ENCODE measurements around the gene TMCO6.
A peak's percentile ranks its signal among the peaks of the same experiment; 100 is the strongest.
"Not testable (repeated sequence)": the region's sequence is repeated elsewhere in the genome, so short reads cannot be mapped to it uniquely, and the experiment has no call there.

Gene TMCO6

DNA sequence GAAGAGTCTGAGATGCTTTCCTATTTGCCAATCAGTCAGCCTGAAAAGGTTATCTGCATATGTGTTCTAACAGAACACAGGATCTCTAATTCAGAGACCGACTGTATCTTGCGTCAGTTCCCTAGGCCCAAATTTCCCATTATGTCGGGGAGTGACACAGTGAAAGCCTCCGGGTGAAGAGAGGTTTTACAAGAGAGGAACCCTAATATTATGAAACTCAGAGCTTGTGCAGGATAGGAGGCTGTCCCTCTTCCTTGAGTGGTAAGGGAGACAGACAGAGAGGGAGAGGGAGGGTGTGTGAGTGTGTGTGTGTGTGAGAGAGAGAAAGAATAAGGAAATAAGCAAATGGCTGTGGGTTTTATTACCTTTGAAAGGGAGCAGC lies 8.2 kb upstream of the TMCO6 start:
- no peak for DNase-seq

DNA sequence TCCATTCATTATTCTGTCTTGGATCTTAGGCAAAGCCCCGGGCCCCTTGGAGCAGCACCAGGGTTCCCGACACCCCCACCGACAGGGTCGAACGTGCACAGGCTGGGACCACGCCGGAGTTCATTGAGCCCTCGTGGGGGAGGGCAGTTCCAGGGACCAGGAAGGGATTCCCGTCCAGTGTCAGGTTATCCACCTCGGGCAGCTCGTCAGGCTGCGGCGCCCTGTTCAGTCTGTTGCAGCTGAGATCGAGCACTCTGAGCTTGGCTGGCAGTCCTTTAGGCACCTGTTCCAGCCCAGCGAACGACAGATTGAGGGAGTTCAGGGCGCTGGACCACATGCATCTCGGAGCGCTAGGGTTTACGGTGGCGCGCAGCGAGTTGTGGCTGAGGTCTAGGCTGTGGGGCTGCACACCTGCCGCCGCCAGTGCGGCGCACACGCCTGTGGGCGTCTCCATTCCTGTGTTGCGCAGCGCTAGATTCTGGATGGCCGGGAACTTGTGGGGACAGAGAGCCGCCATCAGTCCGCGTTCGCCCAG lies 7.4 kb upstream of the TMCO6 start:
- DNase-seq = no peak

DNA sequence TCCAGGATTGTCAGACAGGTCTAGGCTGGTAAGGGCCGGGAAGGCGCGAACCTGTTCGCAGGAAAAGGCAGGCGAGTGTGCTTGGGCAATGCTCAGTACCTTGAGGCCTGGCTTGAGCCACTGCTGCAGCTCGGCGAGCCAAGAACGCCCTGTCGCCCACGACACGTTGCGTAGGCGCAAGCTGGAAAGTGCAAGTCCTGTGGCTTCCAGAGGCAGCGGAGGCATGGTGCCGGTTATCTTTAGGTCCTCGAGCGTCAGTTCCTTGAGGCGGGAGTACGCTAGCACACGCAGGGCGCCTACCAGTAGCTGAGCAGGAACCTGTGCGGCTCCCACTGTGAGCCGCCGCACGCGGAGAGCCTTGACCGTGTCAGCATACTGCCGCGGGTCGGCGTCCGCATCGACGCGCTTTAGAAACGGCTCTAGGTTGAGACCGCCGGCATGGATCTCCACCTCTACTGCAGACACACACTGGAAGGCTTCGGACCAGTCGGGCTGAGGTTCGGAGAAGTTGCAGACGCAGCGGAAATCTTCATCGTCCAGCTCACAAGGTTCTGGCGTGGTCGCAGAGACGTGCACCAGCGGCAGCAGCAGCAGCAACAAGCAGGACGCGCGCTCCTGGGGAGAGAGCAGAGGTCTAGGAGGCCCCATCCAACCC lies 6.8 kb upstream of the TMCO6 start:
- peak; percentile 61 for DNase-seq

DNA sequence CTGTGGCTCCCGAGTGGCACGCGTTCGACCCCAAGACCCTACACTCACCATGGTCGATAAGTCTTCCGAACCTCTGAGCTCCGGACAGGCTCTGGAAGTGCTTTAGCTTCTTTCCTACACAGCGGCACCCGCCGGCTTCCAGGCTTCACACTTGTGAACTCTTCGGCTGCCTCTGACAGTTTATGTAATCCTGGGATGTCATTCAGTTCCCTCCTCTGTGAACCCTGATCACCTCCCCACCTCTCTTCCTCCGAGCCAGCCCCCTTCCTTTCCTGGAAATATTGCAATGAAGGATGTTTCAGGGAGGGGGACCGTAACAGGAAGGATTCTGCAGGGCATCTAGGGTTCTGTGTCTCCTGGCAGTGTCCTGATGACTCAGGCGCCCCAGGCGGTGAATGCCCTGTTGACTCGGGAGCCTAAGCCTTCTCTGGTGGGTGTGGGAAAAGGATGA lies 6.2 kb upstream of the TMCO6 start, which contains the start of gene CD14:
Gene CD14, minus strand, starts transcription at position 155 of the 451 bp plus-strand sequence. Its CDS starts 104 bp downstream, at position 51.
- DNase-seq = no peak

DNA sequence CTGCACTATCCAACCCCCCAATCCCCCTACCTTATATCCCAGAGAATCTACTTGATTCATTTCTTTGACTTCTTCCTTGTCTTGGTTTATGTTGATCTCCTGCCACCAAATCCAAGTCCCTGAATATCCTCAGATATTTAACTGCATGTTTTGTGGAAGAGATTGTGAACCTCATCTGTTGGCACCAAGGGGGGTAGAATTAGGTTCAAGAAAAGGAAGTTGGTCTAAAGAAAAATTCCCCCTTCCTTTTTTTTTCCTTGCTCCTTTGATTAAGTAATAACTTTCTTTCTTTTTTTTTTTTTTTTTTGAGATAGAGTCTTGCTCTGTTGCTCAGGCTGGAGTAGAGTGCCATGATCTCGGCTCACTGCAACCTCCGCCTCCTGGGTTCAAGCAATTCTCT lies 5.8 kb upstream of the TMCO6 start:
- no peak for DNase-seq

DNA sequence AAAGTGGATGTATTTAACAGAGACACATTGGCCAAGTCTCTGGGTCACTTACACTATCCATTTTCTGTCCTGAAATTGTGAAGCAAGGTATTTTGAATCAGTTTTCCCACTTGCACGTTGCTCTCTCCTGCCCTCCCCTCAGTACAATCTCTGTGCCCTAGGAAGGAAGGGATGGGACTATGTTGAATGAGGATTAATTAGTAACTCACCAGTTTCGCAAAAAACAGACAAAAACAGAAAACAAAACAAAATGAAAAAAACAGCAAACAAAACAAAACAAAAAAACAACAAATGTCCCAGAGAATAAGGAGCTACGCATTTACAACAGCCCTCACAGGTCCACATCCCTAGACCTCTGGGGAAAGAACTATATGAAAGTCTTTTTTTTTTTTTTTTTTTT lies 5.1 kb upstream of the TMCO6 start:
- DNase-seq = no peak

DNA sequence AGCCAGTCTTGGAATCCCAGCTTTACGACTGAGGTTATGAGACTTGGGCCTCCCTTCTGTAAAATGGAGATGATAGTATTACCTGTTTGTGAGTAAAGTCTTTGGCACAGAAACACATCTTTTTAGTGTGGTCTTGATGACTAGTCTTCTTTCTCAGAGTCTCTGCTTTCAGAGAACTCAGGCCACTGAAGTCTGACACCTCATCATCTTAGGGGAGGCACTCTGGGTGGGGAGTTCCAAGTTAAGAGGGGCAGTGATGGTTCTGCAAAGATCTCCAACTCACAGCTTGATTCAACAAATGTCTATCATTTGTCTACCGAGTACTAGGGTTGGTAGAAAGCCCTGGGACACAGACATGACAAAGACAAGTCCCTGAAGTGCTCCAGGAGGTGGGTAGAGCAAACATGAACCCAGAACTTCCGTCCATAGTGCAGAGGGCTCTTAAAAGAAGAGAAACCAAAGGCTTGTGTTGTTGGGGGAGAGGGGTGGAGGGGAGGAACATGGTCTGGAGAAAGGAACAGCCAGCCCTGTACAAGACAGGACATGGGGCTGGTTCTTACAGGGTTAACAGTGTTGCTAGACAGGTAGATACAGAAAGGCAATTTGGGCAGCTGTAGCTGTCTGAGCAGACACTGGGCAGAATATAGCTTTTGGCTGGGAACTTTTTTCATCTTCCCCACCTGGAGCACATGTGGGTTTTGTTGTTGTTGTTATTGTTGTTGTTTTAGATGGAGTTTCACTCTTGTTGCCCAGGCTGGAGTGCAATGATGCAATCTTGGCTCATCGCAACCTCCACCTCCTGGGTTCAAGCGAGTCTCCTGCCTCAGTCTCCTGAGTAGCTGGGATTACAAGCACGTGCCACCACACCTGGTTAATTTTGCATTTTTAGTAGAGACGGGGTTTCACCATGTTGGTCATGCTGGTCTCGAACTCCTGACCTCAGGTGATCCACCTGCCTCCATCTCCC lies 3.7 kb upstream of the TMCO6 start:
- no peak for DNase-seq

DNA sequence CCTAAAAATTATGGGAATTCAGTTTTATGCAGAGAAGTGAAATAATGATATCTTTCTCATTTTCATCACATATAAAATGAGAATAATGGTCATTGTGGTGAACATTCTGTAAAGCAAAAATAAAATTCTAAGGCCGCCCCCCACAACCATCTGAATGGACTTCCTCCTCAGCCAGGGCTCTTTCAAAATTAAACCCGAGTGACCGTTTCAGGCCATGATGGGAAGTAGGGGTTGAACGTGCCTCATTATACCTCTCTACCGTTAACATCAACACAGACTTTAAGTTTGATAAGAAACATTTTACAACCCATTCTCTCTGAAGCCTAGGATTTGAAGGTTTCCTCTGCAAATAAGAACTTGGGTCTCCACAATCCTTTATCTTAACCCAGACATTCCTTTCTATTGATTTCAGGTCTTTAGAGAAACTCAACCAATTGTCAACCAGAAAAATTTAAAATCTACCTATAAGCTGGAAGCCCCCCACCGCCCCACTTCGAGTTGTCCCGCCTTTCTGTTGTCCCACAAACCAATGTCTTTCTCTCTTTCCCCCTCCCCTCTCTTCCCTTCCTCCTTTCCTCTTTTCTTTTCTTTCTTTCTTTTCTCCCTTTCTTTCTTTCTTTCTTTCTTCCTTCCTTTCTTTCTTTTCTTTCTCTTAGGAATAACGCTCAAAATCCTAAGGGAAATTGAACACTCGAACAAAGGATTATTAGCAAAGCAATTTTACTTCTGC lies 1.7 kb upstream of the TMCO6 start:
- no peak for DNase-seq

DNA sequence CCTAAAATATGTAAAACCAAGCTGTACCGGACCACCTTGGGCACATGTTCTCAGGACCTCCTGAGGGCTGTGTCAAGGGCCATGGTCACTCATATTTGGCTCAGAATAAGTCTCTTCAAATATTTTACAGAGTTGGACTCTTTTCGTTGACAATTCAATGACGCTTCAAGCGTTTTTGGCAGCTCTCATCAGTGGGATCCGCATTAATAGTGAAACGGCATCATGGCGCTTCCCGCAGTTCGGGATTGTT lies 428 bp upstream of the TMCO6 start:
- DNase-seq = not testable (repeated sequence)

DNA sequence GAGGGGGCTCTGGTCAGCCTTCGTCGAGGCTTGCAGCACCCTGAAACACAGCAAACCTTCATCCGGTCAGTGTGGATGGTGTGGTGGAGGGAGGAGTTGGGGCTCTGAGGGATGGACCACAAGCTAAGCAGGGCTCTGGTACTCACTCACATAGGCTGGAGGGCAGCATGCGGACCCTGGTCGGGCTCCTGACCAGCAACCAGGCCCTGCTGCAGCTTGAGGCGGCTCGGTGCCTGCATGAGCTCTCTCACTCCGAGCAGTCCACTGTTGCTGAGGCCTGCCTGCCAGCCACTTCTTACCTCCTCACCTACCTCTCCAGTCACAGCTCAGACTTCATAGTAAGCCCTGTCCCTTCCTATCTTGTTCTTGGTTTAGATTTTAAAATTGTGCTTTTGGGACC lies 2.5 kb downstream of the TMCO6 start:
- no peak for DNase-seq

DNA sequence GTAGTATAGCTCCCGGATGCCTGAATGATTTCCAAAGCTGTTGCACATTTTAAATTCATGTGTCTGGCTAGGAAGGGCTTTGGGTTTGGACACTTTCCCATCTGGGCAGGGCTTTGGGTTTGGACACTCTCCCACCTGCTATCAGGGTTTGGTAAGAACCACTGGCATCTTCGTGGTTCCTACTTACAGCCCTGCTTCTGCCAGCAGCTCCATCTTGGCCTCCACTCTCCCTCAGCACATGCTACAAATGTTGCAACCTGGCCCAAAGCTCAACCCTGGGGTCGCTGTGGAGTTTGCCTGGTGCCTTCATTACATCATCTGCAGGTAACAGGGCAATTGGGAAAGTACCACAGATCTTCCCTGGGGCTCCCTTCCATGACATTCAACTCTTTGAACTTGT lies 3.5 kb downstream of the TMCO6 start:
- no peak for DNase-seq

DNA sequence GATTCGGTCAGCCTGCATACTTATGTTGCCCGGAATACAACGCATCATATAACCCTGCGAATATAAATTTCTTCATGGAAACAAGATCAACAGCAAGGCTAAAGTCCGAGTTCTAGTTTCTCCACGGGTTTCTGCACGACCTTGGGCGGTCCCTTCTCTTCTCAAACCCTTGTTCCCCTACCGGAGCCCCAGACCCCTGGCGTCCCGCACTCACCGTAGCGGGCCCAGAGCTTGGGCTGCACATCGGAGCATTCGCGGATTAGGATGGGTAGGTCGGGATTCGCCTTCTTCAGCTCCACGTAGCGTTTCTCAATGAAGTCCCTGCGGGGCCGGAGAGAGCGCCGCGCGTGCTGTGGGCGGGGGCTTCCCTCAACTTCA lies 7.8 kb downstream of the TMCO6 start:
- DNase-seq = no peak

DNA sequence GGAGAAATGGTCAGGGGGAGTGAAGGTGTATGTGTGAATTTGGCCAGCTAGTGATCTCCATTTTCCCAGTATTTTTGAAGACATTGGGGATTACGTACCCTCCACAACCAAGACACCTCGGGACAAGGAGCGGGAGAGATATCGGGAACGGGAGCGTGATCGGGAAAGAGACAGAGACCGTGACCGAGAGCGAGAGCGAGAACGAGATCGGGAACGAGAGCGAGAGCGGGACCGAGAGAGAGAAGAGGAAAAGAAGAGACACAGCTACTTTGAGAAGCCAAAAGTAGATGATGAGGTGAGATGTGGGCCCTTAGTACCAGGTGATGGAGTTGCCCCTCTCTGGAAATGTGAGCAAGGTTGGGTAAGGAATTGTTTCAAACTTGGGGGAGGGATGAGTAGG lies 19.6 kb downstream of the TMCO6 start:
- DNase-seq = no peak

DNA sequence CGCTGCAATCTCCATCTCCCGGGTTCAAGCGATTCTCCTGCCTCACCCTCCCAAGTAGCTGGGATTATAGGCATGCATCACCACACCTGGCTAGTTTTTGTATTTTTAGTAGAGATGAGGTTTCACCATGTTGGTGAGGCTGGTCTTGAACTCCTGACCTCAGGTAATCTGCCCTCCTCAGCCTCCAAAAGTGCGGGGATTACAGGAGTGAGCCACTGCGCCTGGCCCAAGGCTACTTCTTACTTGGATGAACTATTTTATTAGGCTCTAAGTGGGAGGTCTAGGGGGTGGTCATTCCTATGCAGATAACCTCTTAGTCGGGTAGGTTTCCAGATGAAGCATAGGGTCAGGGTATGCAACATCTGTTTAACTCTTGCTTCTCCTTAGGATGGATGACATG lies 21.1 kb downstream of the TMCO6 start:
- DNase-seq = not testable (repeated sequence)

DNA sequence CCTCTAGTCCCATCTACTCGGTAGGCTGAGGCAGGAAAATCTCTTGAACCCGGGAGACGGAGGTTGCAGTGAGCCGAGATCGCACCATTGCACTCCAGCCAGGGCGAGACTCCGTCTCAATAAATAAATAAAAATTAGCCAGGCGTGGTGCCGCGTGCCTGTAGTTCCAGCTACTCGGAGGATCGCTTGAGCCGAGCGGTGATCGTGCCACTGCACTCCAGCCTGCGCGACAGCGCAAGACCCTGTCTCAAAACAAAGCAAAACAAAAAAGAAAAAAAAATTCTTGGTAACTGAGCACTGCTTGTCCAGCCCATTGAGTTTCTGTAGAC lies 24.7 kb downstream of the TMCO6 start:
- DNase-seq = no peak

DNA sequence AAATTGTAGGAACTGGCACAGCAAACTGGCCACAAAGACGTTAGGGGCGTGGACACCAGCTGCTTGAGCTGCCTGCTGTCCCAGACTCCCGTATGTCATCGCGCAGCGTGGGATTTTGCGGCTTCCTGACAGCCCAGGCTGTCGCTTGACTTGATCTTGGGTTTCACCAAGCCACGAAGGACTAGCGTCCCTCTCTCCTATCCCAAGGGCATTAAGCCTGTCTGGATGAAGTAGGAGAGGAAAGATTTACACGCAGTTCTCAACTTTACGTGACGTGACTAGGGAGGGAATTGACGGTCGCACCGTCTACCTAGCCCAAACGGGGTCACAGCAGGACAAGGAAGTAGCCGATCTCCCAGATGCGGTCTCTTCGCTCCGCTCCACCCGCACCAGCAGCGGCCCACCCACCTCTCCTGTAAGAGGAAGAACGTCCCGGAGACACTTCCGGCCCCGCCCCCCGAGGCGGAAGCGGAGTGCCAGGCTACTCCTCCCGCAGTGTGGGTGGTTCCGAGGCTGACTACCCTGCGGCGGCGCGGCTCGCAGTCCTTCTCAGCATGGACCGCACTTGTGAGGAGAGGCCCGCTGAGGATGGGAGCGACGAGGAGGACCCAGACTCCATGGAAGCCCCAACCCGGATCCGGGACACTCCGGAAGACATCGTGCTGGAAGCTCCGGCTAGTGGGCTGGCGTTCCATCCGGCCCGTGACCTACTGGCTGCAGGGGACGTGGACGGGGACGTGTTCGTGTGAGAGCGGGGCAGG lies 25.3 kb downstream of the TMCO6 start, which contains the start of gene WDR55:
Gene WDR55, plus strand, starts transcription at position 546 of the 761 bp plus-strand sequence. Its CDS starts 9 bp downstream, at position 555.
- DNase-seq = peak; percentile 96

DNA sequence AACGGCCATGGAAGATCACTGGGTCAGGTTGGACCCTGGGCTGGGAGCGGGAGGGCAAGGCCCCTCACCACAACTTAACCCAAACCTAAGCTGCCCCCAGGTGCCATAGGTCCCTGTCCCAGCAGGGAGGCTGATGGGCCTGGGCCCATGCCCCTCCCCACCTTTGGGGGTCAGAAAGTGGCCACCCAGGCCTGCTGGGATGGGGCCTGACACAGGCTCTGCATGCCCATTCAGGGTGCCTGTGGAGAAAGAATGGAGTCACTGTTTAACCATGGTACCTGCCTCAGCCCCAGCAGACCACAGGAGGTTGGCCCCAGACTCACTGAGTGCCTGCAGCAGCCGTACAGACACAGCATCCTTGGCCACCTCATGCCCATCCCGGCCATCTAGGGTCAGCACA lies 31.8 kb downstream of the TMCO6 start:
- DNase-seq = not testable (repeated sequence)

DNA sequence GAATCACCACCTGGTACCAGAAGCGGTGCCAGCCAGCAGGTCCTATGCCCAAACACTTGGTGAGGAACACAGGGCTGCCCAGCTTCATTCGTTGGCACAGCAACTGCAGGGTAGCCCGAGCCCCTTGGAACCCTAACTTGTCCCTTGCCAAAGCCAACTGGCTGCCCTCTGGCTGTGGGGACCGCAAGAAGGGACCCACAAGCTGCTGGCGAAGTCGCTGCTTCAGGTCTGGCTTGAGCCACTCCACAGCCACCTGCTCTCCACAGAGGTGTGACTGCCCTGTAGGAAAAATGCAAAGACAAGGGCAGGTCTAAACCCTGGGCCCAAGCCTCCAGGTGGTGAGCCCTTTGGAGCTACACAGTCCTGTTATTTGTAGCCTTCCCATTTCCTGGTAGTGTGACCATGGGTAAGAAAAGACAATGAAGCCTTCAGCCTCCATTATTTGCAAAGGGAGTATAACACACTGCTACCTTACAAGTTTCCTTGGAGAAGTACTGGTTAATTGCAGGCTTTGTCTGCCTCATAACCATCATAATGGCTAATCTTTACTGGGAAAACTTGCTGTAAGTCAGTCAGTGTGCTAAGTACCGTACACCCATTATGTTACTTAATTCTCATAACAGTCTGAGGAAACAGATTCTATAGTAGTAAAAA lies 32.3 kb downstream of the TMCO6 start:
- DNase-seq = no peak

DNA sequence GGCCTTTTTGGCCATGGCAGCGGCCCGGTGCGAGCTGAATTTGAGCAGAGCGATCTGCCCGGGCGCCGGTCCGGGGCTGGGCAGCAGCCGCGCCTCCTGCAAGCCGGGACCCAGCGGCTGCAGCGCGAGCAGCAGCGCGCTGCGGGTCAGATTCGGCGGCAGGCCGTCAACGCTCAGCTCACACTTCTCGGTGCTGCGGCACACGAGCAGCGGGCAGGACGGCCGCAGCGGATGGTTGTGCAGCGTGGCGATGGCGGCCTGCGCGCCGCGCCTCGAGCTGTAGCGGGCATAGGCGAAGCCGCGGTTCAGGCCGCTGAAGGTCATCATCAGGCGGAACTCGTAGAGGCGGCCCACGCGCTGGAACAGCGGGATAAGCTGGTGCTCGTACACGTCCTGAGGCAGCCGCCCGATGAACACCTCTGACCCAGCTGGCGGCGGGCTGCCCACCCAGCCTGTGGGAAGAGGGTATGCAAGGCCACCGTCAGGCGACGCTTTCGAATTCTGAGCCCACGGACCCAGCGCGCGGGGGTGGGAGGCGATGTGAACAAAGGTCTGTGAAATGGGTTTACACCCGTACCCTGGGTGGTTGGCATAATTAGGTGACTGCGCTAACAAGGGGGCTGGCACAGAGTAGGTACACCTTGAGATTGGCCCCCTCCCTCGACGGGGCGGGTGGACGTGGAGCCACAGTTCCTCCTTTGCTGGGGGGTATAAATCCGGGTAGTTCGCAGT lies 33.4 kb downstream of the TMCO6 start:
- no peak for DNase-seq

DNA sequence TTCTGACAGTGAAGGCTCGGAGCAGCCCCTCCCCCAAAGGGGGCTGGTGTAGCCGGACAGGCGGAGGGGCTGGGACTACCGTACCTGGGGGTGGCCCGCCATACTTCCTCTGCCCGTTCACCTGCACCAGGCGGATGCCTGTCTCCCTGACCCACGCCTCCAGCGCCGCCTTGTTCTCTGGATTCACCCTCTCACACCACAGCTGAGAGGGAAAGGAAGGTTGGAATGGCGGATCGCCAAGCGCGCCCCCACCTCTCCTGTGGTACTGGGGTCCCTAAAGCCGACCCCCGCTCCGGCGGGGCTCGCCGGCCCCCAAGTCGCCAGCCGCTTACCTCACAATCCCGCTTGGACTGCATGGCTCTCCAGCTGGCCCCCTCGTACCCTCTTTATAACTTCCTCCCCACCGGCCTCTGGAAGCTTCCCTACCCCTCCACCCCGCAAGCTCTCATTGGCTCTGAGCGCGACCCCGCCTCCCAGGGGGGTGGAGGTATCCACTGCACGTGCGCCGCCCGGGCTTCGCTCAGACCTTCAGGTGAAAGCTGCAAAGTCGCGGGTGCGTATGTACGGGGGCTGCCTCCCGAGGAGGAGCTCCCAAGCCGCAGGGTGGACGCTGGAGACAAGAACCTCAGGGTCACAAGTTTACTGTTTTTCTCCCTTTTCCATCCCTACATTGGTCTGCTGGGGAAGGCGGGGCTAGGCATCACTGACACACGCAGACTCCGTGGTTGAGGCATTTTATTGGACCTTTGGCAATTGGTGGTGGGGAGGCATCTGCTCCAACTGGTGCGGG lies 34.1 kb downstream of the TMCO6 start, which contains the start of gene DND1:
Gene DND1, minus strand, starts transcription at position 390 of the 790 bp plus-strand sequence. Its CDS starts 34 bp downstream, at position 356.
- DNase-seq = no peak
